Measurements from ENCODE around the gene LIF. TPM values are rescaled to one million over a fixed set of nuclear protein-coding genes. Genes with fewer than 3 reads are reported as not detected.

The LIF gene
- total and polyA plus RNA-seq, 4 donors: 0.08 to 0.10 (median 0.09) TPM; not detected in 1

DNA sequence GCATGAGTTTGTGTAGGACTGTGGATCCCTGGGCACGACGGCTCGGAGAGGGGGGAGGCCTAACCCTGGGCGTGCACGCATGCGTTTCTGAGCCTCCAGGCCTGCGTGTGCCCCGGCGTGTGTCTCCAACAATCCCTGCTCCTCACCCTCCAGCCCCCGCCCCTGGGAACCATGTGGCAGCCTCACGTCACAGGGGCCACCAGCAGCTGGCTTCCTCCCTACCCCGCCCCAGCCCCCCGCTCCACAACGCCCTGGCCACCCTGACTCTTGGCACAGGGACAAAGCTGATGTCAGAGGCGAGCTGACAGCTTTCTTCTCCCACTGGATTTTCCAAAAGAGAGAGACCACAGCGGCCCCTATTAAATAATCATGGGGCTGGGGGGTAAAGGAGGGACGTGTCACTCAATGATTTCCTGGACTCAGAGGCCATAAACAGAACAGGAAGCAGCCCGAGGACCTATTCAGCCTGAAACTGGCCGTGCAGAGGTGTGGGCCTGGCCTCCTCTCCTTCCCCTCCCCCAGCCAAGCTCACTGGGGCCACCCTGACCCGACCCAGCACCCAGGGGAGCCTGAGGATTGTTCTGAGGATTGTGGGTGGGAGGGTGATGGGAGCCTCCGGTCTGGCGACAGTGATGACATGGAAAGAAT is 6.8 kb upstream of the LIF start:
- Histone ChIP-seq H3K9me3 (ENCODE audit: control insufficient read depth in 4 of 4, low read length in 3 of 4) (no peaks in the 10 kb centered on the region), H3K4me1 (ENCODE audit: control insufficient read depth in 4 of 4, insufficient read depth in 4 of 4, low read length in 3 of 4) (peaks cover 0 to 7% (median 4%) of the 10 kb centered on the region in 4 donors), H3K9ac (ENCODE audit: low read depth in 1 of 2, low read length in 2 of 2) (no peak overlapping the region), H3K36me3 (ENCODE audit: control insufficient read depth in 4 of 4, insufficient read depth in 3 of 4, low read depth in 1 of 4, low read length in 3 of 4) (no peaks in the 10 kb centered on the region), H3K27ac (ENCODE audit: low read depth in 1 of 2, low read length in 2 of 2) (peak overlapping the region in 1 of 2 donors; percentile 45), H3K27me3 (ENCODE audit: control insufficient read depth in 4 of 4, insufficient read depth in 4 of 4, low read length in 3 of 4) (no peaks in the 10 kb centered on the region), H3K4me3 (ENCODE audit: low read depth in 1 of 3, low read length in 3 of 3) (no peak overlapping the region)
- DNase-seq (ENCODE audit: low spot score): no peak
- 57% methylated on average over 22 of the region's 22 CpGs for WGBS
- TF ChIP-seq RAD21 (IDR thresholded peaks at IDR 0.05) (no peak), YY1 (IDR thresholded peaks at IDR 0.05) (no peak), JUND (IDR thresholded peaks at IDR 0.05) (no peak), SP1 (IDR thresholded peaks at IDR 0.05) (no peak), NR2F2 (IDR thresholded peaks at IDR 0.05) (no peak), RXRA (IDR thresholded peaks at IDR 0.05) (no peak)

DNA sequence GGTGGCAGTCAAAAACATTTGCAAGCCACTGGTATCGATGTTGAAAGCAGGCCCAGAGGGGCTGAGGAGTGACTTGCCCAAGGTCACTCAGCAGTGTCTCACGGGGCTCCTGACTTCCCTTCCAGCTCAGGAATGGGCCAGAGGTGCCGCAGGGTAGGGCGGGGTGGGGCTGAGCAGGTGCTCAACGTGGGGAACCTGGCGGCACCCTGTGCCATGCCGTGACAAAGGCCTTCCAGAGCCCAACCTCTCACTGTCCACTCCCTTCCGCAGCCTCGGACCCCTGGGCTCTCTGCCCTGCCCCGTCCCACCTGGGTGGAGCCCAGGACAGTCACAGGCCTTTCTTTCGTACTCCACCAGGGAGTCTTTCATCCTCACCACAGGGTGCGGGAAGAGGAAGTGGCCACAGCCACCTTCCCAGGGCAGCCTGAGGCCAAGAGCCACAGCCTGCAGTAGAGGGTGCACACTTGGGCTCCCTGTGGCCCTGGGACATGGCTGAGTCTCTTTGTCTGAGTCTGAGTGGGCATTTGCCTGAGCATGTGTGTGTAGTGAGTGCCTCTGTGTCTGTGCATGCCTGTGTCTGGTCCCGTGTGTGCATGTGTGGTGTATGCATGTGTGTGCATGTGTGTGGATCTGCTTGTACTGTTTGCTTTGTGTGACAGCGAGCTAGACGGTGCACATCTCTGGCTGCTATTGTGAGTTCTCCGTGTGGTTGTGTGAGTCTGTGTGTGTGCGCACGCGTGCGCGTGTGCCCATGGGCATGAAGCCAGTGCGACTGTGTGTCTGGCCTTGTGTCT is 6.0 kb upstream of the LIF start:
- WGBS: 78% methylated on average over 22 of the region's 22 CpGs
- no peaks in the 10 kb centered on the region for H3K36me3 ChIP-seq (ENCODE audit: control insufficient read depth in 4 of 4, insufficient read depth in 3 of 4, low read depth in 1 of 4, low read length in 3 of 4)
- no peaks in the 10 kb centered on the region for H3K9me3 ChIP-seq (ENCODE audit: control insufficient read depth in 4 of 4, low read length in 3 of 4)
- no peak overlapping the region for H3K9ac ChIP-seq (ENCODE audit: low read depth in 1 of 2, low read length in 2 of 2)
- no peaks in the 10 kb centered on the region for H3K27me3 ChIP-seq (ENCODE audit: control insufficient read depth in 4 of 4, insufficient read depth in 4 of 4, low read length in 3 of 4)
- H3K4me3 ChIP-seq (ENCODE audit: low read depth in 1 of 3, low read length in 3 of 3): no peak overlapping the region
- H3K27ac ChIP-seq (ENCODE audit: low read depth in 1 of 2, low read length in 2 of 2): peak overlapping the region in 1 of 2 donors; percentile 45
- H3K4me1 ChIP-seq (ENCODE audit: control insufficient read depth in 4 of 4, insufficient read depth in 4 of 4, low read length in 3 of 4): peaks cover 0 to 7% (median 4%) of the 10 kb centered on the region in 4 donors
- TF ChIP-seq SP1 (IDR thresholded peaks at IDR 0.05) (no peak), TAF1 (conservative IDR thresholded peaks at IDR 0.05) (no peak), YY1 (IDR thresholded peaks at IDR 0.05) (no peak), GABPA (IDR thresholded peaks at IDR 0.05 in 1 of 2, conservative IDR thresholded peaks at IDR 0.05 in 1 of 2) (no peak), NR2F2 (IDR thresholded peaks at IDR 0.05) (no peak), HNF4G (IDR thresholded peaks at IDR 0.05) (no peak), RXRA (IDR thresholded peaks at IDR 0.05) (no peak), JUND (IDR thresholded peaks at IDR 0.05) (no peak), EGR1 (IDR thresholded peaks at IDR 0.05; ENCODE audit: low read depth in 2 of 2) (no peak), HNF4A (conservative IDR thresholded peaks at IDR 0.05) (no peak), FOXA2 (IDR thresholded peaks at IDR 0.05) (no peak), FOXA1 (IDR thresholded peaks at IDR 0.05) (no peak), RAD21 (IDR thresholded peaks at IDR 0.05) (no peak)
- TF ChIP-seq, protein P1, sequence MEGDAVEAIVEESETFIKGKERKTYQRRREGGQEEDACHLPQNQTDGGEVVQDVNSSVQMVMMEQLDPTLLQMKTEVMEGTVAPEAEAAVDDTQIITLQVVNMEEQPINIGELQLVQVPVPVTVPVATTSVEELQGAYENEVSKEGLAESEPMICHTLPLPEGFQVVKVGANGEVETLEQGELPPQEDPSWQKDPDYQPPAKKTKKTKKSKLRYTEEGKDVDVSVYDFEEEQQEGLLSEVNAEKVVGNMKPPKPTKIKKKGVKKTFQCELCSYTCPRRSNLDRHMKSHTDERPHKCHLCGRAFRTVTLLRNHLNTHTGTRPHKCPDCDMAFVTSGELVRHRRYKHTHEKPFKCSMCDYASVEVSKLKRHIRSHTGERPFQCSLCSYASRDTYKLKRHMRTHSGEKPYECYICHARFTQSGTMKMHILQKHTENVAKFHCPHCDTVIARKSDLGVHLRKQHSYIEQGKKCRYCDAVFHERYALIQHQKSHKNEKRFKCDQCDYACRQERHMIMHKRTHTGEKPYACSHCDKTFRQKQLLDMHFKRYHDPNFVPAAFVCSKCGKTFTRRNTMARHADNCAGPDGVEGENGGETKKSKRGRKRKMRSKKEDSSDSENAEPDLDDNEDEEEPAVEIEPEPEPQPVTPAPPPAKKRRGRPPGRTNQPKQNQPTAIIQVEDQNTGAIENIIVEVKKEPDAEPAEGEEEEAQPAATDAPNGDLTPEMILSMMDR (IDR thresholded peaks at IDR 0.05; ENCODE audit: low read depth, low read length, missing input control): no peak
- TF ChIP-seq, protein P2, sequence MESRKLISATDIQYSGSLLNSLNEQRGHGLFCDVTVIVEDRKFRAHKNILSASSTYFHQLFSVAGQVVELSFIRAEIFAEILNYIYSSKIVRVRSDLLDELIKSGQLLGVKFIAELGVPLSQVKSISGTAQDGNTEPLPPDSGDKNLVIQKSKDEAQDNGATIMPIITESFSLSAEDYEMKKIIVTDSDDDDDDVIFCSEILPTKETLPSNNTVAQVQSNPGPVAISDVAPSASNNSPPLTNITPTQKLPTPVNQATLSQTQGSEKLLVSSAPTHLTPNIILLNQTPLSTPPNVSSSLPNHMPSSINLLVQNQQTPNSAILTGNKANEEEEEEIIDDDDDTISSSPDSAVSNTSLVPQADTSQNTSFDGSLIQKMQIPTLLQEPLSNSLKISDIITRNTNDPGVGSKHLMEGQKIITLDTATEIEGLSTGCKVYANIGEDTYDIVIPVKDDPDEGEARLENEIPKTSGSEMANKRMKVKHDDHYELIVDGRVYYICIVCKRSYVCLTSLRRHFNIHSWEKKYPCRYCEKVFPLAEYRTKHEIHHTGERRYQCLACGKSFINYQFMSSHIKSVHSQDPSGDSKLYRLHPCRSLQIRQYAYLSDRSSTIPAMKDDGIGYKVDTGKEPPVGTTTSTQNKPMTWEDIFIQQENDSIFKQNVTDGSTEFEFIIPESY (IDR thresholded peaks at IDR 0.05): no peak
- TF ChIP-seq, protein P3, sequence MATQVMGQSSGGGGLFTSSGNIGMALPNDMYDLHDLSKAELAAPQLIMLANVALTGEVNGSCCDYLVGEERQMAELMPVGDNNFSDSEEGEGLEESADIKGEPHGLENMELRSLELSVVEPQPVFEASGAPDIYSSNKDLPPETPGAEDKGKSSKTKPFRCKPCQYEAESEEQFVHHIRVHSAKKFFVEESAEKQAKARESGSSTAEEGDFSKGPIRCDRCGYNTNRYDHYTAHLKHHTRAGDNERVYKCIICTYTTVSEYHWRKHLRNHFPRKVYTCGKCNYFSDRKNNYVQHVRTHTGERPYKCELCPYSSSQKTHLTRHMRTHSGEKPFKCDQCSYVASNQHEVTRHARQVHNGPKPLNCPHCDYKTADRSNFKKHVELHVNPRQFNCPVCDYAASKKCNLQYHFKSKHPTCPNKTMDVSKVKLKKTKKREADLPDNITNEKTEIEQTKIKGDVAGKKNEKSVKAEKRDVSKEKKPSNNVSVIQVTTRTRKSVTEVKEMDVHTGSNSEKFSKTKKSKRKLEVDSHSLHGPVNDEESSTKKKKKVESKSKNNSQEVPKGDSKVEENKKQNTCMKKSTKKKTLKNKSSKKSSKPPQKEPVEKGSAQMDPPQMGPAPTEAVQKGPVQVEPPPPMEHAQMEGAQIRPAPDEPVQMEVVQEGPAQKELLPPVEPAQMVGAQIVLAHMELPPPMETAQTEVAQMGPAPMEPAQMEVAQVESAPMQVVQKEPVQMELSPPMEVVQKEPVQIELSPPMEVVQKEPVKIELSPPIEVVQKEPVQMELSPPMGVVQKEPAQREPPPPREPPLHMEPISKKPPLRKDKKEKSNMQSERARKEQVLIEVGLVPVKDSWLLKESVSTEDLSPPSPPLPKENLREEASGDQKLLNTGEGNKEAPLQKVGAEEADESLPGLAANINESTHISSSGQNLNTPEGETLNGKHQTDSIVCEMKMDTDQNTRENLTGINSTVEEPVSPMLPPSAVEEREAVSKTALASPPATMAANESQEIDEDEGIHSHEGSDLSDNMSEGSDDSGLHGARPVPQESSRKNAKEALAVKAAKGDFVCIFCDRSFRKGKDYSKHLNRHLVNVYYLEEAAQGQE (IDR thresholded peaks at IDR 0.05): no peak
- TF ChIP-seq, protein P4, sequence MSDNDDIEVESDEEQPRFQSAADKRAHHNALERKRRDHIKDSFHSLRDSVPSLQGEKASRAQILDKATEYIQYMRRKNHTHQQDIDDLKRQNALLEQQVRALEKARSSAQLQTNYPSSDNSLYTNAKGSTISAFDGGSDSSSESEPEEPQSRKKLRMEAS (IDR thresholded peaks at IDR 0.05): no peak
- TF ChIP-seq, protein P5, sequence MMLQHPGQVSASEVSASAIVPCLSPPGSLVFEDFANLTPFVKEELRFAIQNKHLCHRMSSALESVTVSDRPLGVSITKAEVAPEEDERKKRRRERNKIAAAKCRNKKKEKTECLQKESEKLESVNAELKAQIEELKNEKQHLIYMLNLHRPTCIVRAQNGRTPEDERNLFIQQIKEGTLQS (IDR thresholded peaks at IDR 0.05): no peak
- DNase-seq (ENCODE audit: low spot score): no peak

All from liver (tissue), 9 donors.